ENCODE data around the gene CEACAM19. TPM values are rescaled to one million over a fixed set of nuclear protein-coding genes. Genes with fewer than 3 reads are reported as not detected.

CEACAM19 gene
- total and polyA plus RNA-seq, 9 of the 15 experiments (the other 6 are each of a cell fraction or from before 2014, with no cell fraction given) = 0.15 to 0.30 (median 0.23) TPM; not detected in 5

DNA sequence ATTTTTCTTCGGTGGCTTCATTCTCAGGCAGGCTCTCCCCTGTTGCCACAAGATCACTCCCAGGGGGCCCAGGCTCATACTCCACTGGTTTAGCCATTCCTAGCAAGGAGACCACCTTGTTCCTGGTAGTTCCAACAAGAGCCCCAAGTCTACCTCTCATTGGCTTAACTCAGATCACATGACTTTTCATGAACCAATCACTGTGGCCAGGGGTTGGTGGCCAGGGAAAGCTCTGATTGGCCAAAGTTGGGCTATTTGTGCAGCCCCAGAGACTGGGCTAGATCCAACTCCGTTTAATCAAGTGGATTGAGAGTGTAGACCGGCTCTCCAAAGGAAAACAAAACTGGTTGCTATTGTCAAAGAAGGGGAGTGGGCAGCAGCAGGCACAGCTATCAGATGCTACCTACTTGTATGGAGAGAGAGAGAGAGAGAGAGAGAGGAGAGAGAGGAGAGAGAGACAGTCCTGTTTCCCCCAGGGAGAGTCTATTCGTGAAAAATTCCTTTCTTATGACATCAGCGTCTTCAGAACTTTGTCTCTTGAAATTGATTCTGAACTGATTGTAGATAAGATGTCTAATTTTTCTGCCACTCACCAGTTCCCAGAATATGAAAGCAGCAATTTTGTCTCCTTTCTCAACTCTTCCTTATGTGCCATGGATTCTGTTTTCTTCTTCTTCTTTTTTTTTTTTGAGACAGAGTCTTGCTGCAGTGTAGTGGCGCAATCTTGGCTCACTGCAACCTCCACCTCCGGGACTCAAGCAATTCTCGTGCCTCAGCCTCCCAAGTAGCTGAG is 5.9 kb downstream of the CEACAM19 start (continued):
- TF ChIP-seq, protein P1, sequence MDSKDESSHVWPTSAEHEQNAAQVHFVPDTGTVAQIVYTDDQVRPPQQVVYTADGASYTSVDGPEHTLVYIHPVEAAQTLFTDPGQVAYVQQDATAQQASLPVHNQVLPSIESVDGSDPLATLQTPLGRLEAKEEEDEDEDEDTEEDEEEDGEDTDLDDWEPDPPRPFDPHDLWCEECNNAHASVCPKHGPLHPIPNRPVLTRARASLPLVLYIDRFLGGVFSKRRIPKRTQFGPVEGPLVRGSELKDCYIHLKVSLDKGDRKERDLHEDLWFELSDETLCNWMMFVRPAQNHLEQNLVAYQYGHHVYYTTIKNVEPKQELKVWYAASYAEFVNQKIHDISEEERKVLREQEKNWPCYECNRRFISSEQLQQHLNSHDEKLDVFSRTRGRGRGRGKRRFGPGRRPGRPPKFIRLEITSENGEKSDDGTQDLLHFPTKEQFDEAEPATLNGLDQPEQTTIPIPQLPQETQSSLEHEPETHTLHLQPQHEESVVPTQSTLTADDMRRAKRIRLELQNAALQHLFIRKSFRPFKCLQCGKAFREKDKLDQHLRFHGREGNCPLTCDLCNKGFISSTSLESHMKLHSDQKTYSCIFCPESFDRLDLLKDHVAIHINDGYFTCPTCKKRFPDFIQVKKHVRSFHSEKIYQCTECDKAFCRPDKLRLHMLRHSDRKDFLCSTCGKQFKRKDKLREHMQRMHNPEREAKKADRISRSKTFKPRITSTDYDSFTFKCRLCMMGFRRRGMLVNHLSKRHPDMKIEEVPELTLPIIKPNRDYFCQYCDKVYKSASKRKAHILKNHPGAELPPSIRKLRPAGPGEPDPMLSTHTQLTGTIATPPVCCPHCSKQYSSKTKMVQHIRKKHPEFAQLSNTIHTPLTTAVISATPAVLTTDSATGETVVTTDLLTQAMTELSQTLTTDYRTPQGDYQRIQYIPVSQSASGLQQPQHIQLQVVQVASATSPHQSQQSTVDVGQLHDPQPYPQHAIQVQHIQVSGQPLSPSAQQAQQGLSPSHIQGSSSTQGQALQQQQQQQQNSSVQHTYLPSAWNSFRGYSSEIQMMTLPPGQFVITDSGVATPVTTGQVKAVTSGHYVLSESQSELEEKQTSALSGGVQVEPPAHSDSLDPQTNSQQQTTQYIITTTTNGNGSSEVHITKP (IDR thresholded peaks at IDR 0.05; ENCODE audit: partially characterized antibody) = peak; percentile 92
- no peak for TF ChIP-seq MEIS2 (IDR thresholded peaks at IDR 0.05; ENCODE audit: partially characterized antibody)
- TF ChIP-seq RAD51 (IDR thresholded peaks at IDR 0.05; ENCODE audit: borderline replicate concordance, low read depth) = peak; percentile 86
- peak; percentile 63 for TF ChIP-seq FOS (IDR thresholded peaks at IDR 0.05; ENCODE audit: extremely low read depth, insufficient read length)
- TF ChIP-seq CBX2 (IDR thresholded peaks at IDR 0.05; ENCODE audit: insufficient read depth, low read length, poor library complexity, severe bottlenecking) = no peak
- TF ChIP-seq EP400 (IDR thresholded peaks at IDR 0.05) = 0 out of 2 replicates have a peak, but pooled peaks have one; percentile 10
